IMR-90 (cell line): ENCODE results near the gene MAPK1.

Experiments
- CEBPB ChIP-seq: IDR thresholded peaks from 2 replicates; pipeline ENCODE4 v1.6.1; 2012; ENCODE audit warnings: low read depth, low read length, improper control_type of control experiment
- CTCF ChIP-seq: conservative IDR thresholded peaks from 2 replicates; pipeline ENCODE4 v1.5.1; 2012; ENCODE audit warnings: mild to moderate bottlenecking, low read depth, low read length, improper control_type of control experiment
- MAFK ChIP-seq: IDR thresholded peaks from 2 replicates; pipeline ENCODE4 v1.6.1; 2012; ENCODE audit warnings: low read depth, low read length, improper control_type of control experiment
- MAZ ChIP-seq: IDR thresholded peaks from 2 replicates; pipeline ENCODE4 v1.6.1; 2012; ENCODE audit warnings: low read depth, mild to moderate bottlenecking, low read length, improper control_type of control experiment, moderate library complexity, borderline replicate concordance
- MXI1 ChIP-seq: IDR thresholded peaks from 2 replicates; pipeline ENCODE4 v1.6.1; 2012; ENCODE audit warnings: low read depth, mild to moderate bottlenecking, low read length, moderate library complexity, borderline replicate concordance
- POLR2A ChIP-seq: IDR thresholded peaks from 2 replicates; pipeline ENCODE4 v1.6.1; 2012; ENCODE audit warnings: mild to moderate bottlenecking, low read depth, low read length
- RCOR1 ChIP-seq: IDR thresholded peaks from 2 replicates; pipeline ENCODE4 v1.6.1; 2012; ENCODE audit warnings: mild to moderate bottlenecking, low read length, improper control_type of control experiment; ENCODE audit not compliant: insufficient replicate concordance
- SMC3 ChIP-seq: fragments of 150-350 bp; IDR thresholded peaks from 2 replicates; pipeline ENCODE4 v1.6.1; 2016; ENCODE audit warnings: low read depth, mild to moderate bottlenecking, antibody characterized with exemption, low read length, moderate library complexity

- no peak for TF ChIP-seq CTCF
- no peak for TF ChIP-seq SMC3
- no peak for TF ChIP-seq POLR2A
- no peak for TF ChIP-seq MAZ
- no peak for TF ChIP-seq RCOR1
- TF ChIP-seq CEBPB = peak; percentile 72
- TF ChIP-seq MXI1 = no peak
- no peak for TF ChIP-seq MAFK
Observed at GRCh38 chr22:21865041-21865440, 2.4 kb downstream of the MAPK1 start.
